NCI-H460 (cell line): ENCODE results near the gene EPC2. TPM values are rescaled to one million over a fixed set of nuclear protein-coding genes. Genes with fewer than 3 reads are reported as not detected.

Experiments
- DNase-seq: peaks from one replicate; pipeline ENCODE4 v3.0.0-alpha.2; 2016; ENCODE audit warnings: low read depth; ENCODE audit errors: extremely low read depth
- polyA plus RNA-seq: library from polyadenylated mRNA; depleted of rRNA; stranded (reverse); fragments of >200 nt; gene quantifications from 2 replicates; pipeline ENCODE4 v1.2.3, GENCODE V29; 2014; cell fraction: nucleus; rRNA removed
- total RNA-seq: library from RNA; depleted of rRNA; stranded (reverse); fragments of >200 nt; shearing (Covaris generic); gene quantifications from 2 replicates; pipeline ENCODE4 v1.2.3, GENCODE V29; 2014; rRNA removed

EPC2 gene
- 24.2 and 27.1 TPM in 2 replicates for total RNA-seq
- polyA plus RNA-seq: 9.0 and 10.4 TPM in 2 replicates

GRCh38 chr2:148643998-148644882, at the start of gene EPC2:
EPC2 (plus strand) TSS chr2:148644751; CDS start chr2:148645018, 267 bp downstream.
- peak; percentile 69 for DNase-seq

GRCh38 chr2:148596018-148596417, 48.5 kb upstream of the EPC2 start:
- DNase-seq: no peak

GRCh38 chr2:148599109-148599991, 45.2 kb upstream of the EPC2 start:
- DNase-seq: no peak

- no peak for DNase-seq
Measured at GRCh38 chr2:148602885-148603561, 41.5 kb upstream of the EPC2 start.

- DNase-seq: no peak
Measured at GRCh38 chr2:148603562-148603920, 41.0 kb upstream of the EPC2 start.

- DNase-seq: no peak
Measured at GRCh38 chr2:148604927-148605326, 39.6 kb upstream of the EPC2 start.

GRCh38 chr2:148607566-148607965, 37.0 kb upstream of the EPC2 start:
- DNase-seq: peak; percentile 36

- no peak for DNase-seq
Measured at GRCh38 chr2:148613231-148614013, 31.1 kb upstream of the EPC2 start.

- no peak for DNase-seq
Measured at GRCh38 chr2:148614014-148614321, 30.6 kb upstream of the EPC2 start.

- peak; percentile 45 for DNase-seq
Measured at GRCh38 chr2:148614322-148615049, 30.1 kb upstream of the EPC2 start.

GRCh38 chr2:148615381-148615841, 29.1 kb upstream of the EPC2 start:
- no peak for DNase-seq

- no peak for DNase-seq
Measured at GRCh38 chr2:148616662-148617061, 27.9 kb upstream of the EPC2 start.

- no peak for DNase-seq
Measured at GRCh38 chr2:148617219-148617618, 27.3 kb upstream of the EPC2 start.

GRCh38 chr2:148619560-148620195, 24.9 kb upstream of the EPC2 start:
- no peak for DNase-seq

GRCh38 chr2:148622366-148622765, 22.2 kb upstream of the EPC2 start:
- DNase-seq: no peak

- DNase-seq: no peak
Measured at GRCh38 chr2:148623086-148623485, 21.5 kb upstream of the EPC2 start.

GRCh38 chr2:148627224-148627623, 17.3 kb upstream of the EPC2 start:
- no peak for DNase-seq

- DNase-seq: no peak
Measured at GRCh38 chr2:148634749-148635148, 9.8 kb upstream of the EPC2 start.

GRCh38 chr2:148638543-148638942, 6.0 kb upstream of the EPC2 start:
- no peak for DNase-seq
